Body of pancreas (tissue), 4 donors: ENCODE results near the gene ZNF275.

Source experiments
- CTCF ChIP-seq, 7 experiments: fragments of 450-650 bp in 4 of 7; fragments of 200-600 bp in 3 of 7; sonication (generic) in 3 of 7; IDR thresholded peaks; one replicate each; pipeline ENCODE4 v1.5.1; 2016 to 2019; ENCODE audit warnings: antibody characterized with exemption in 7 of 7
- POLR2A ChIP-seq, 3 donors: fragments of 450-650 bp; IDR thresholded peaks; one replicate each; pipeline ENCODE4 v1.6.1; 2016; ENCODE audit warnings: antibody characterized with exemption in 3 of 3, mild to moderate bottlenecking in 2 of 3

GRCh38 chrX:153343674-153344073 lies 9.7 kb downstream of the ZNF275 start:
- TF ChIP-seq POLR2A (IDR thresholded peaks at IDR 0.05) (no peak), CTCF (IDR thresholded peaks at IDR 0.05) (no peak)
